Measurements from ENCODE around the gene ABR. TPM values are rescaled to one million over a fixed set of nuclear protein-coding genes. Genes with fewer than 3 reads are reported as not detected.

Gene ABR
- total RNA-seq, 1 donor from 2014 or later: 70.9 TPM

DNA sequence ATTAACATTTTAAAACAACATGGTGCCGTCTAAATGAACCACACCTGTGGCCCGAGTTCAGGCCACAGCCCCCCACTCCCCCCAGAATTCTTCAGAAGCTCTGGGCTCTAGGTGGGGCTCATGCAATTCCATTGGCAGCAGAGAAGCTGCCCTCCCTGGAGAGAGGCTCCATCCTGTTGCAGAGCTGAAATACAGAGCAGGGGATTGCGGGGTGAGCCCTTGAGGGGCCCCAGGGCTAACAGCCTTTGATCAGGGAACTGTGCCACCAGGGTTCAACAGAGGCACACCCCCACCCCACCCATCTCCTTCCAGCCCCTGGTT is 69.3 kb downstream of the ABR start:
- FAIRE-seq: no peak

DNA sequence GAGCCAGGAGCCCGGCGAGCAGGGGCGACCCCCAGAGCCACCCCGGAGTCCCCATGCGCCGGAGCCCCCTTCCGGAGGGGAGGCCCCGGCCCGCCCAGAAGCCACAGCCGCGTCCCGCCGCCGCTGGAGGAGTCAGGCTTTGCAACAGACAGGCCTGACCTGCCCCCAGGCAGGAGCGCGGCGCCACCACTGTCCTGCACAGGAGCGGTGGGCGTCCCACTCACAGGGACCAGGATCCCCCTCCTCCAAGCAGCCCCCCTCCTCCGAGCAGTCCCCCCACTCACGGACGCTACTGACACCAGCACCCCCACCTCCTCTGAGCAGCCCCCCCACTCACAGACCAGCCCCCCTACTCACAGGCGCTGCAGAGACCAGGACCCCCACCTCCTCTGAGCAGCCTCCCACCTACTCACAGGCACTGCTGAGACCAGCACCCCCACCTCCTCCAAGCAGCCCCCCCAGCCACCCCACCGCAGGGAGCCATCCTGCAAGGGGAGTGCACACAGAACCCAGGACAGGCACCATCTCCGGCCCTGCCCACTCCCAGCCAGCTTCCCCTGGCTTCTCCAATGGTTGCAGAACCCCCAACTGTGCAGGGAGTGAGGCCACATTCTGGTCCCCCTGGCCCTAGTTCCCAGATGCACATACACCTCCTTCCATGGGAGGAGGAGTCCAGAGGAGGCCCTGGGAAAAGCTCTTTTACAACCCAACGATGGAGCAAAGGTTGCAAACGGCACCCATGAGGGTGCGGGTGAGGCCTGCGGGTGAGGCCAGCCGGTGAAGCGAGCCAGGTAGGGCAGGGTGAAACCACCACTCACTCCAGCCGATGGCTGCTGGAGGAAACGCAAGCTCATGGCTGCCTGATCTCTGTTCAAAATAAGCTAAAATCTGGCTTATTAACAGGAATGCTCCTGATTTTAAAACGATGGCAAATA is 69.9 kb downstream of the ABR start:
- Histone ChIP-seq H3K4me3 (ENCODE audit: insufficient read depth, low read depth, low read length) (peak overlapping the region; percentile 42), H3K4me1 (ENCODE audit: insufficient read depth, low read length) (peaks cover 40% of the 10 kb centered on the region), H3K27me3 (ENCODE audit: insufficient read depth, low read length) (no peaks in the 10 kb centered on the region), H3K36me3 (ENCODE audit: insufficient read depth, low read length) (no peaks in the 10 kb centered on the region), H3K4me2 (ENCODE audit: low read length) (peak overlapping the region; percentile 90), H2AFZ (ENCODE audit: low read depth, low read length) (peak overlapping the region; percentile 52), H3K27ac (ENCODE audit: low read depth, low read length) (peak overlapping the region; percentile 93), H3K9ac (ENCODE audit: low read length) (peak overlapping the region; percentile 68), H4K20me1 (ENCODE audit: insufficient read depth, low read length) (peaks cover 29% of the 10 kb centered on the region), H3K79me2 (ENCODE audit: insufficient read depth, low read length) (peaks cover 50% of the 10 kb centered on the region), H3K9me3 (ENCODE audit: insufficient read depth, low read depth, low read length) (no peaks in the 10 kb centered on the region)
- Mint-ChIP-seq H3K36me3 (ENCODE audit: low read depth, unreplicated experiment) (no peaks in the 10 kb centered on the region), H3K4me3 (ENCODE audit: unreplicated experiment) (peak overlapping the region; percentile 77), H3K27ac (ENCODE audit: unreplicated experiment) (peak overlapping the region; percentile 77), H3K9me3 (ENCODE audit: unreplicated experiment) (no peaks in the 10 kb centered on the region), H3K27me3 (ENCODE audit: low read depth, unreplicated experiment) (no peaks in the 10 kb centered on the region), H3K4me1 (ENCODE audit: low read depth, unreplicated experiment) (peaks cover 24% of the 10 kb centered on the region)
- no peak for DNase-seq (ENCODE audit: low read depth)
- FAIRE-seq: no peak
- TF ChIP-seq EZH2 (IDR thresholded peaks at IDR 0.05; ENCODE audit: insufficient read depth, low read length): no peak
- TF ChIP-seq, protein P1, sequence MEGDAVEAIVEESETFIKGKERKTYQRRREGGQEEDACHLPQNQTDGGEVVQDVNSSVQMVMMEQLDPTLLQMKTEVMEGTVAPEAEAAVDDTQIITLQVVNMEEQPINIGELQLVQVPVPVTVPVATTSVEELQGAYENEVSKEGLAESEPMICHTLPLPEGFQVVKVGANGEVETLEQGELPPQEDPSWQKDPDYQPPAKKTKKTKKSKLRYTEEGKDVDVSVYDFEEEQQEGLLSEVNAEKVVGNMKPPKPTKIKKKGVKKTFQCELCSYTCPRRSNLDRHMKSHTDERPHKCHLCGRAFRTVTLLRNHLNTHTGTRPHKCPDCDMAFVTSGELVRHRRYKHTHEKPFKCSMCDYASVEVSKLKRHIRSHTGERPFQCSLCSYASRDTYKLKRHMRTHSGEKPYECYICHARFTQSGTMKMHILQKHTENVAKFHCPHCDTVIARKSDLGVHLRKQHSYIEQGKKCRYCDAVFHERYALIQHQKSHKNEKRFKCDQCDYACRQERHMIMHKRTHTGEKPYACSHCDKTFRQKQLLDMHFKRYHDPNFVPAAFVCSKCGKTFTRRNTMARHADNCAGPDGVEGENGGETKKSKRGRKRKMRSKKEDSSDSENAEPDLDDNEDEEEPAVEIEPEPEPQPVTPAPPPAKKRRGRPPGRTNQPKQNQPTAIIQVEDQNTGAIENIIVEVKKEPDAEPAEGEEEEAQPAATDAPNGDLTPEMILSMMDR (IDR thresholded peaks at IDR 0.05; ENCODE audit: insufficient read depth, low read depth, low read length): no peak

More for the DNA sequence above, 69.3 kb downstream of the ABR start:
- Mint-ChIP-seq H3K36me3 (ENCODE audit: low read depth, unreplicated experiment) (no peaks in the 10 kb centered on the region), H3K4me1 (ENCODE audit: low read depth, unreplicated experiment) (peaks cover 30% of the 10 kb centered on the region), H3K27ac (ENCODE audit: unreplicated experiment) (peak overlapping the region; percentile 77), H3K9me3 (ENCODE audit: unreplicated experiment) (no peaks in the 10 kb centered on the region), H3K4me3 (ENCODE audit: unreplicated experiment) (peak overlapping the region; percentile 77), H3K27me3 (ENCODE audit: low read depth, unreplicated experiment) (no peaks in the 10 kb centered on the region)
- Histone ChIP-seq H3K4me1 (ENCODE audit: insufficient read depth, low read length) (peaks cover 47% of the 10 kb centered on the region), H3K4me2 (ENCODE audit: low read length) (peak overlapping the region; percentile 90), H3K9me3 (ENCODE audit: insufficient read depth, low read depth, low read length) (no peaks in the 10 kb centered on the region), H2AFZ (ENCODE audit: low read depth, low read length) (no peak overlapping the region), H3K27me3 (ENCODE audit: insufficient read depth, low read length) (no peaks in the 10 kb centered on the region), H3K79me2 (ENCODE audit: insufficient read depth, low read length) (peaks cover 47% of the 10 kb centered on the region), H3K27ac (ENCODE audit: low read depth, low read length) (peak overlapping the region; percentile 93), H4K20me1 (ENCODE audit: insufficient read depth, low read length) (peaks cover 27% of the 10 kb centered on the region), H3K36me3 (ENCODE audit: insufficient read depth, low read length) (no peaks in the 10 kb centered on the region), H3K4me3 (ENCODE audit: insufficient read depth, low read depth, low read length) (no peak overlapping the region), H3K9ac (ENCODE audit: low read length) (peak overlapping the region; percentile 68)
- TF ChIP-seq, protein P1 (IDR thresholded peaks at IDR 0.05; ENCODE audit: insufficient read depth, low read depth, low read length): no peak
- no peak for TF ChIP-seq EZH2 (IDR thresholded peaks at IDR 0.05; ENCODE audit: insufficient read depth, low read length)
- no peak for DNase-seq (ENCODE audit: low read depth)

All from astrocyte (in vitro differentiated cells and primary cell).